Medulla oblongata (tissue), 1 donor: Measurements from ENCODE around the gene ME1.
"Not testable (repeated sequence)": the region's sequence is repeated elsewhere in the genome, so short reads cannot be mapped to it uniquely, and the experiment has no call there.

Experiments used
- DNase-seq: peaks from one replicate; pipeline ENCODE4 v3.0.0-alpha.2; 2015; ENCODE audit errors: extremely low spot score

Gene ME1

DNA sequence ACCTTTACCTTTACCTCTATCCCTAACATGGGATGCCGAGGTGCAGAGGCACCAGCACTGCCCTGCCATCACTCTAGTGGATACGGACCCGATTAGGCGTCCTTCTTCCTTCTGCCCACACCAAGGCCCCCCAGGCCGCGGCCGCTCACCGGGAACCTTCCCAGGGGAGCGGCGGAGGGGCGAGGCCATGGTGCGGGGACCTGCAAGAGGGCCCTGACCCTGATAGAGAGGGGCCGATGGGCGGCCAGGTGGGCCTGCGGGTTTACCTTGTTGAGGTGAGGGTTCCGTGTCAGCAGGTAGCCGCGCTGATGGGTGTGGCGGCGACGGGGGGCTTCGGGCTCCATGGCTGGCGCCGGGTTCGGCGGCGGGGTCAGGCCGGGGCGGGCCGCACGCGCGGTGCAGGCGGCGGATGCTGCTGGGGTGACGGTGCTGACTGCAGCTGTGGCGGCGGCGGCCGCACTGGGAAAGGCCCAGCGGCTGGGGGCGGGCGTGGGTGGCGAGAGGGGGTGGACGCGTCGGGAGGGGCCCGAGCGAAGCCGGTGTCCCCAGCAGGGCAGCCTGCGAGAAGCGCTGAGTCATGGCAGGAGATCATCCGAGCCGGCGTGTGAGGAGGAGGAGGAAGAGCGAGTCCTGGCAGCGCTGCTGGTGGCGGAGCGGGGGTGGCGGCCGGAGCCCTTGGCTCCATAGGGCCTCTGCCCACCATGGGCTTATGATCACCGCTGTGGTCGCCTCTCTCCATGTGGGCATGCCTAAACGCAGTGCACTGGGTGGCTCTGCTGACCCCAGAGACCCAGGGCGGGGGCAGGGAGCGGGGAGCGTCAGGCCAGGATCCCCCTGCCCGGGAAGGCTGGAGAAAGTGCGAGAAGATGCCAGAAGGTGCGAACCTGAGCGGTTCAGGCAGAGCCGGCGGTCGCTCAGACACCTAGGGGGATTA, at the start of gene ME1:
ME1 (minus strand) TSS at position 441 of the 934 bp plus-strand sequence; CDS start at position 344, 97 bp downstream.
- peak; percentile 74 for DNase-seq

DNA sequence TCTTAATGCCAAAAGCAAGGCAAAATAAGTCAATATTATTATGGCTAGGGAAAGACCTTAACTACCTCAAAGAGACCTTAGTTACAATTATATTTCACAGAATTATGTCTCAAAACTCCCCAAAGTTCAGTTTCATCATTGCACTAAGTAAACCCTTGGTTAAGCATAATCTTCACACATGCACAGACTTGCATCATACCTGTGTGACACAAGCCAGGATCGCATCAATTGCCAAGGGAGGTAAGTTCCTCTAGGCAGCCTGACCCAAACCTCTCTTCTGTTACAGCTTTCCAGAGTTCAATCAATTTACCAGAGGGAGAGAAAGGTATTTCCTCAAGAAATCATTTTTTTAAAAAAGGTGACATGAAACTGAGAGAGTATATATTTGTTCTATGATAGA, 49.6 kb upstream of the ME1 start:
- DNase-seq = no peak

DNA sequence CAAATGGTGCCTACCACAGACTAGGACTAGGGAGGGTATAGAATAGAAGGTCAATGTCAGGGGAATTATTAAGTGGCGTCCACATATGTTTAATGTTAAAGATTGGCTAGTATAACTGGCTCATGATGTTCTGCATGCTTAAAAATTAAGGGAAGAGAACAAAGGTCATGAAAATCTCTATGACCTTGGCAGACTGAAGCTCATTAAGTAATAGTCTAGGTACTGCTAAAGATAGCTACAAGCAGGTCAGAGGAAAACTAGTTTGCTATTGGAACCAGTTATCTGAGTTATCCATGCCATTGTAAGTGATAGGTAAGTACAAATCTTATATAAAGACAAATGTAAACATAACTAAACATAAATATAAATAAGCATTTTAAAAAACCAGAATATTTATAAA, 48.5 kb upstream of the ME1 start:
- no peak for DNase-seq

DNA sequence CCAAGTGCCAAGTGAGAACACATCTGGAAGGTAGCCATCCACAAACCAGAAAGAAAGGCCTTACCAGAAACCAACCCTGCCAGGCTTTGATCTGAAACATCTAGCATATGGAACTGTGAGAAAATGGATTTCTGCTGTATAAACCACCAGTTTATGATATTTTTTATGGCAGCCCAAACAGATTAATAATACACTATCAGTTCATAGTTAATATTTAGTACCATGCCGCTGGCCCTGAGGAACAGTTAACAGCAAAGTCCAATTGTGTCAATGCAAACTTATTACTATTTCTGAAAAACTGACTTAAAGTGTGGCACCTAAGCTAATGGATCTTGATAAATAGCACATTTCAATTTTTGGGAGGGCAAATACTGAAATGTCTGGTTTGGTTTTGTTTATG, 46.1 kb upstream of the ME1 start:
- DNase-seq = no peak

DNA sequence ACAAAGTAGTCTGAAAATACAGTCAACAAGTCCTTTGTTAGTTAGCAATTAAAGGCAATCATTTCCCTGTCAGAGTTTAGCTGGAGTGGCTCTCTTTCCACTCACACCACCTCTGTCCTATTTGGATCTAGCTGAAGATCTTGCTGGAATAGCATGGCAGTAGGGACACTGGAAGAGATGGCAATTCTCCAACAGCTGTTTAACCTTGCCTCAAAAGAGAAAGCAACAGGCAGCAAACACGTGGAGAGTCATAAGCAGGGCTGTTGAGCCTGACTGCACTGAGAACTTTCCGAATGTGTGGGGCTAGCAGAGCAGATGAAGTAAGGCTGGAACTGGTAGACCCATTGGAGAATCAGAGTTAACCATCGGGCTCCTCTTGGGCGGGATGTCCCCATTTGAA, 43.5 kb upstream of the ME1 start:
- DNase-seq = peak; percentile 20

DNA sequence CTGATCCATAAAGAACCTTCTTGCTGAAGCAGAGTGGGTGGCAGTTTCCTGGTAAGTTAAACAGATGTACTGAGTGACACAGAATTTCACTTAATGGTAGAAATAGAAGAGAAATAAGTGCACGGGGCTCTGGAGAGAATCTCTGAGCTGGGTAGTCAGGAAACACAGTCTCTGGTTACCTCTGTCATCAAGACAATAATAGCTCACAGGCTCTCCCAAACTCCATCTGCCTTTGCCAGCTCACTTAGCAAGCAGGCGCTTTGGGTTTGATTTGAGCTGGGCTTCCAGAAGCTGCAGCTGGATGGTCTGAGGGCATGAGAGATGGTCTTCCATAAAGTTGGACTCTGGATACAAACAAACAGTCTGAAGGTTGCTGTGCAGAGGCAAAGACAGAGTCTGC, 41.9 kb upstream of the ME1 start:
- no peak for DNase-seq

DNA sequence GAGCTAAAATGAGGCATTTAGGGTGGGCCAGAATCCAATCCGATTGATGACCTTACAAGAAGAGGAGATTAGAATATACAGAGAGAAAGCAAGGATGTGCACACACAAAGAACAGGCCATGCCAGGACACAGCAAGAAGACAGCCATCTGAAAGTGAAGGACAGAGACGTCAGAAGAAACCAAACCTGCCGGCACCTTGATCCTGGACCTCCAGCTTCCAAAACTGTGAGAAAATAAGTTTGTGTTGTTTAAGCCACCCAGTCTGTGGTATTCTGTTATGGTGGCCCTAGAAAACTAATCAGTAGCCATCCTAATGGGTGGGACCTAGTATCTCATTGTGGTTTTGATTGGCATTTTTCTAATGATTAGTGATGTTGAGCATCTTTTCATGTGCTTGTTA, 39.7 kb upstream of the ME1 start:
- no peak for DNase-seq

DNA sequence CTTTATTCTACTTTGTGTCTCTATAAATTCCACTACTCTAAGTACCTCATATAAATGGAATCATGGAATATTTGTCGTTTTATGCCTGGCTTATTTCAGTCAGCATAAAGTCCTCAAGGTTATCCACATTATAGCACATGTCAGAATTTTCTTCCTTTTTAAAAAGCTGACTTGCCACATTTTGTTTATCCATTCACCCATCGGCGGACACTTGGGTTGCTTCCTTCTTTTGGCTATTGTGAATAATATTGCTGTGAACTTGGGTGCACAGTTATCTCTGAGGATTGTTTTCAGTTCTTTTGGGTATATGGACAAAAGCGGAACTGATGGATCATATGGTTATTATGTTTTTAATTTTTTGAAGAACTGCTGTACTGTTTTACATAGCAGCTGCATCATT, 39.1 kb upstream of the ME1 start:
- no peak for DNase-seq

DNA sequence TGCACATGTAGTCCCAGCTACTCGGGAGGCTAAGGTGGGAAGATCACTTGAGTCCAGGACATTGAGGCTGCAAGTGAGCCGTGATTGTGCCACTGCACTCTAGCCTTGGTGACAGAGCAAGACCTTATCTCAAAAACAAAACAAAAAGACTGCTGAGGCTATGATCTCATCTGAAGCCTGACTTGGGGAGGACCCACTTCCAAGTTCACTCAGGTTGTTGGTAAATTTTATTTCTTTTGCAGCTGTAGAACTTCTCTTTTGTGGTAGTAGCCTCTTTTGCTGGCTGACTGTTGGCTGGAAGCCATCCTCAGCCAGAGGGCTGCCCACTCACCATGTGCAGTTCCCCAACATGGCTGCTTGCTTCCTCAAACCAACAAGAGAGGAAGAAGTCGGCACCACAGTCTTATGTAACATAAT, 36.8 kb upstream of the ME1 start:
- DNase-seq = peak; percentile 89

DNA sequence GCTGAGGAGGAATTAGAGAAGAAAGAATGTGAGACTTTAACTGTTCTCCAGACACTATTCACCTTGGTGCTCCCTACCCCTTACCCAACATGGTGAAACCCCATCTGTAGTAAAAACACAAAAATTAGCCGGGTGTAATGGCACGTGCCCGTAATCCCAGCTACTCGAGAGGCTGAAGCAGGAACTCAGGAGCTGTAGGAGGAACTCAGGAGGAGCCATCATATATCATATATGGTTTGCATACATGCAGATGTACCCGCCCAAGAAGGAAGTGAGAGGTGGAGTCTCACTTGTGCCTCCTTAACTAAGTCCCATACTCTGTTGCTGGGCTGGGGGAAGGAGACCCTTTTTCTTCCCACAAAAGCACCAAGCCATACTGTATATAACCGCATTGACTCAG, 35.5 kb upstream of the ME1 start:
- no peak for DNase-seq

DNA sequence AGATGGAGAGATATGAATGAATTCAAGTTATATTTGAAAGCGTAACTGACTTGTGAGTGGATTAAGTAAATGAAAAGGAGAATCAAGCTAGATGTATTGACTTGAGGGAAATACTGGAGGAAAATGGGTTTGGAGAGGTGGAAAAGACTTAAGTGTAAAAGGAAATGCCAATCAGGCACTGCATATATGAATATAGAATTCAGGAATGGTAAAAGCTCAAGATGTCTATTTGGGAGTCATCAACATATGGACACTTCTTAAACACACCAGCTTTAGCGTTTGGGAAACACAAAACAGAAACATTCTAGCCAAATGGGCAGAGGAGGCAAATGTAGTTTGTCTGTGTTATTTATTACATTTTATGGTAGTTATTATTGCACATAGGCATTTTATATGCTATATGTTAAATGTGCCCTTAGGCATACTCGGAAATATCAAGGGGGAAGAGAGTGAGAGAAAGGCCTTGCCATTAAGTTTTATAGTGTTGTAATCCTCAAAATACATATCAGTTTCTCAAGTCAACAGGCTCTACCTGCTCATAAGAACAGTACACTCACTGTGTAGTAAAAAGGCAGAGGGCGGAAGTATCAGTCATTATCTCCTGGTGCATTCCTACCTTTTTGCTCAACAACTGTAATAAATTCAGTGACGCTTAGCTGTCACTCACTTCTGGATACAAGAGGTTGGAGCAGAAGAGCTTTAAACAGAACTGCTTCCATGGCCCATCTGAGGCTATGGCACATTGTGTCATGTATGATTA, 33.7 kb upstream of the ME1 start:
- no peak for DNase-seq

DNA sequence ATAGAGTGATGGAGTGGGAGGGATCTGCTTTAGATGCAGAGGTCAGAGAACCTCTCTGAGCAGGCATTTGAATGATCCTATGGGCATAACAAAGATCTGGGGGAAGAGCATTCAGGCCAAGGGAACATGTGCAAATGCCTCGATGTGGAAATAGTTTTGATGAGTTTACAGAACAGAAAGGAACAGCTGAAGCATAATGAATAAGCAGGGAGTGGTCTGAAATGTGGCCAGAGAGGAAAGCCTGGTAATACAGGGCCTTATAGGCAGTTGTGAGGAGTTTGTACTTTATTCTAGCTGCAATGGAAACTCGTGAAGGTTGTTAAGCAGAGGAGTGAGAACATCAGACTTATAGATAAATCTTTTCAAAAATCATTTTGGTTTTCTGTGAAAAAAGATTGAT, 33.0 kb upstream of the ME1 start:
- DNase-seq = no peak

DNA sequence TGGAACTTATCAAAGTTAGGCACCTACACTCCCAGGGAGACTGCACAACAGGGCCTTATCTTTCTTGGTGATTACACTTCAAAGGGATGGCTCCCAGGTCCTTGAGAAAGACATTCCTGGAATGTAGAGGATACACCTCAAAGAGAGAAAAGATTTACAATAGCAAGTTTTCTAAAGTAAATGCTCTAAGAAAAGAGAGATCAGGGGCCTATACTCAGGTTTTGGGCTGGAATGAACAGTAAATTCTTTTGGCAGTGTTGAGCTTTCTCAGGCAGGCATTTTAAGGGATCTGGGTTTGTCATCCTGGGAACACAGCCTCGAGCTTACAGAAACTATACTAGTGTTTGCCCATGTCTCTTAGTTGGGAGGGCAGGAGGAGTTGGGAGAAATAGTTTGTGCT, 31.7 kb upstream of the ME1 start:
- no peak for DNase-seq

DNA sequence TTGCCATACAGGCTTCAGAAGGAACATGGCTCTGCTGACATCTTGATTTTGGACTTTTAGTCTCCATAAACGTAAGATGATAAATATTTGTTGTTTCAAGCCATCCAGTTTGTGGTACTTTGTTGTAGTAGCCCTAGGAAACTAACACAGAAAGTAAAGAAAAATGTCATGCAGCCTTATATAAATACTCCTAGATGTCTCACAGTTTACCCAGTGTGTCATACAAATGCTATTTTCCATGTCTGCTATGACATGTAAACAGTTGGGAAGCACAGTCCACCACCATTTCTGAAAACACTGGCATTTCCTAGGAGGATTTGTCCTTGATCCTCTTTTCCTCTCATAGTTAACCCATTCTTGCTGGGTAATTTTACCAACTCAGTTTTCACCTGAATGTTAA, 30.6 kb upstream of the ME1 start:
- no peak for DNase-seq

DNA sequence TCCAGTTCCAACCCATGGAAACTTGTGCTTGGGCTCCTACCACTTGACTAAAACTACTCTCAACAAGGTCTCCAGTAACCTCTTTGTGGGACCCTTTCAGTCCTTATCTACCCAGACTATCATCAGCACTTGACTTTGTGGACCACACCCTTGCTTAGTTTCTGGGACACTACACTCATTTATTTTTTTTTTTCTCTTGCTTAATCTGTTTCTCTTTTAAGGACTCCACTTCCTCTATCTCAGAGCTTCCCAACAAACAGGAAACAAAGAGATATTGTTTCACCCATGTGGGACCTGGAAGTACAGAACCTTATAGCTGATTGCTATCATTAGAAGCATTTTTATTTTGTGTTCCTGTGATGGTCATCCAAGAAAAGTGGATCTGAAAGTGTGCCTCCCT, 28.8 kb upstream of the ME1 start:
- DNase-seq = no peak

DNA sequence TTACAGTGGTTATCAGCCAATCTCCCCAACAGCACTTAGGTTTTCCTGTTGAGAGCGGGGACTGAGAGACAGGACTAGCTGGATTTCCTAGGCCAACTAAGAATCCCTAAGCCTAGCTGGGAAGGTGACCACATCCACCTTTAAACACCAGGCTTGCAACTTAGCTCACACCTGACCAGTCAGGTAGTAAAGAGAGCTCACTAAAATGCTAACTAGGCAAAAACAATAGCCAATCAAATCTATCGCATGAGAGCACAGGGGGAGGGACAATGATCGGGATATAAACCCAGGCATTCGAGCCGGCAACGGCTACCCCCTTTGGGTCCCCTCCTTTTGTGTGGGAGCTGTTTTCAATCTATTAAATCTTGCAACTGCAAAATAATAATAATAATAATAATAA, 19.2 kb upstream of the ME1 start:
- DNase-seq = not testable (repeated sequence)

DNA sequence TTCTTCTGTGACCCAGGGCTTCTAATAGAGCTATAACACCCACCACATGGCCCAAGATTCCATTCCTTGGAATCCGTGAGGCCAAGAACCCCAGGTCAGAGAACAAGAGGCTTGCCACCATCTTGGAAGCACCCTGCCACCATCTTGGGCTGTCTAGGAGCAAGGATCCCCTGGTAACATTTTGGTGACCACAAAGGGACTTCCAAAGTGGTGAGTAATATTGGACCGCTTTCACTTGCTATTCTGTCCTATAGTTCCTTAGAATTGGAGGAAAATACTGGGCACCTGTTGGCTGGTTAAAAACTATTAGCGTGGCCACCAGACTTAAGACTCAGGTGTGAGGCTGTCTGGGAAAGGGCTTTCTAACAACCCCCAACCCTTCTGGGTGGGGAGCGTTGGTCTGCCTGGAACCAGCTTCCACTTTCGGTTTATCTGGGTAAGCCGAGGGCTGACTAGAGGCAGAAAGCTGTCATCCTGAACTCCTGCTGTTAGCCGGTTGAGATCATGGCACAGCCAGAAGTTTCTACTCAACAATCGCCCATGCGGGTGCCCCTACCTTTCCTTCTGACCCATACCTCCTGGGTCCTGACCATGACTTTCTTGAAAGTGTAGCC, 13.3 kb upstream of the ME1 start:
- not testable (repeated sequence) for DNase-seq

DNA sequence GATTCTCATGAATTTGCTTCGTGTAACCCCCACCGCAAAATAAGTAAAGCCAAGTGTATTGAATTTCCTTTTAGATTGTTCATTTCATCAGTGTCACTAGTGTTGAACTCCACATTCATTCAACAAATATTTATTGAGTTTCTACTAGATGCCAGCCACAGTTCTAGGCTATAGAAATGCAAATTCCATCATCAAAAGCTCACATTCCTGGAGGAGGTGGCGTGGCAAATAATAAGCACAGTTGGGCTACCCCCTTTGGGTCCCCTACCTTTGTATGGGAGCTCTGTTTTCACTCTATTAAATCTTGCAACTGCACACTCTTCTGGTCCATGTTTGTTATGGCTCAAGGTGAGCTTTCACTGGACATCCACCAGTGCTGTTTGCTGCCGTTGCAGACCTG, 12.7 kb upstream of the ME1 start:
- no peak for DNase-seq

DNA sequence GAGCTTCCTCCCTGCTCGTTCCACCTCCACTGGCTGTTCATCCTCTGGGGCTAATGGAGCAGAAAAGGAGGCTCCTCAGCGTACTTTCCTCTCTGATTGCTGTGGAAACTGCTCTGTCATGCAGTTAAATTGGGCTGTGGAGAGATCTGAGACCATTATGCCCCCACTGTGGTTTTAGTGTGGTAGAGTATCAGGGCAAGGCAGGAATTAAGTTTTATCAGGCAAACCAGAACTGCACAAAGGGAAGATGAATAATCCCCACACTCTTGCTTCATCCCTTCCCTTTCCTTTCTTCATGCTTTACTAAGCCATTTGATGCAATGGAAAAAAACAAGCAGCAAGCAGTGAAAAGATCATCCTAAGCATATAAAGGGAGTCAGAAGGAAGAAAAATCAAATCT, 11.9 kb upstream of the ME1 start:
- DNase-seq = no peak

DNA sequence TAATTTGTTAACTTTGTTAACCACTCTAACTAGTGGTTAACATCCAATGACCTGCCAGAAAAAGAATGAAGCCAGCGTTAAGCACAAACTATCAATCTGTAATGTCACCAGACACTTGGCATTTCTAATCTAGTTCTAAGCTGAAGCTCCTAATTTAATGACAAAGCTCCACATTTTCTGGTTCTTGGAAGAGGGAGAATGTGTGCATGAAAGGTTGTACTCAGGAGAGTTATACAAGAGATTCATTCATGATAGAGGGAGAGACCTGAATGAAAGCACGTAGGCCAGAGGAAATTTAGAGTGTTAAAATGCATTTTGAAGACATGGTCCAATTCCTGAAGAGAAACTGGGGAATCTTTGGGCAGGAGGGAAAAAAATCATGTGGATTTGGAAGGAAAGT, 8.3 kb upstream of the ME1 start:
- no peak for DNase-seq

DNA sequence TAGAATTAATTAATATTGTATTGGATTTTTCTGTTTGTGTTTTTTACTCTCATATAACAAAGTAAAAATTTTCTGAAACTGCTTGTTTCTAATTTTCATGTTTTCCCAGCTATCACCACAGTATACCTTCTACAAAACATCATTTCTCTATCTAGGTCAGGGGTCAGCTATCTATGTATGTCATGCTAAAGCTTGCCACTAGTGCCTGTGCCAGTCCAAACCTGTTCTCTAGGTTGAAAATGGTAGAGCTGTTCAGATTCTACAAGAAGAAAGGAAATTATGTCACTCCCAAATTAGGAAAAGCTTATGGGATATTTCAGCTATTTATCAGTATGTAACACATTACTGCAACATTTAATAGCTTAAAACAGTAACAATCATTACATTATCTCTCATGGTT, 5.8 kb upstream of the ME1 start:
- no peak for DNase-seq

DNA sequence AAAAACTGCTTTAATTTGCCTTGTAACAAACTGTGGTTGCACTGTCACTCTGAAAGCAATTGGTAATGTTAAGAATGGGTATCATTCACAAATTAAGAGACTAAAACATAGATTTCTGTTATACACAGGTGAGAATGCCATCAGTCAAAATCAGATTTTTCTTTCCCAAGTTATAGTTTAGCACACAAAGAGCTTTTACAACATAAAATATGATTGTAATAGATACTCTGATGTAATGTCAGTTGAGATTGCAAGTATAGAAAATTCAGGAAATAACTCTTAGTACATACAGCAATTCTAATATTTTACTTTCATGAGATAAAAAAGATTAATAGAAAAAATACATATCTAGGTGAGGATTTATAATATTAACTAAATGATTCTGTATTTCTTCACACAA, 2.3 kb upstream of the ME1 start:
- no peak for DNase-seq

DNA sequence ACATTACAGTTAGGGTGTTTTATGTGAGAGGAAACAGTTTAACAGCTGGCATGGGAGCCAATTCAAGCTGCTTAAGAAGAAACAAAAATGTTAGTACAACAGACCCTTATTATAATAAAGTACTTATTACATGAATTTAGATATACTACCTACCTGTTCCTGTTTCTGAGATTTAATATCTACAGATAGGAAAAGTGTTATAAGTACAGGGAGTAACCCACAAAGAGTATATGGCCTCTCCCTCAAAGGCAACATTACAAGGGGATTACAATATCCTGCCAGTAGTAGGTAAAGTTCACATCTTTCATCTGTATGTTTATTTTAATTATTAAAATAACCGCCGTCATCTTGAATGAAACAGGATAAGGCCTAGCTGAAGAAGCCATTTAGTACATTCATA, 1.8 kb upstream of the ME1 start:
- no peak for DNase-seq
